Astrocyte of the spinal cord (primary cell): ENCODE results near the gene TLCD3B.

Source experiments
- DNase-seq: peaks from one replicate; pipeline ENCODE4 v3.0.0; 2011; ENCODE audit warnings: low read depth, low spot score
- H3K4me3 ChIP-seq: 2 replicates; pipeline ENCODE4 v1.5.1; 2011; ENCODE audit warnings: low read depth, mild to moderate bottlenecking, low read length, moderate library complexity
- in situ Hi-C: cut with HindIII; loops from 2 replicates; pipeline ENCODE4 v1.10.0; 2017; ENCODE audit warnings: low sequenced_read_pairs
- TF ChIP-seq, protein P1 (sequence below): IDR thresholded peaks from 2 replicates; pipeline ENCODE4 v1.5.1; 2012; ENCODE audit warnings: low read depth, mild to moderate bottlenecking, low read length, inconsistent platforms

Gene TLCD3B

GRCh38 chr16:30030841-30031413 lies at the start of gene TLCD3B:
TLCD3B (minus strand) TSS chr16:30031271; CDS start chr16:30030527, 744 bp downstream.
- TF ChIP-seq, protein P1, sequence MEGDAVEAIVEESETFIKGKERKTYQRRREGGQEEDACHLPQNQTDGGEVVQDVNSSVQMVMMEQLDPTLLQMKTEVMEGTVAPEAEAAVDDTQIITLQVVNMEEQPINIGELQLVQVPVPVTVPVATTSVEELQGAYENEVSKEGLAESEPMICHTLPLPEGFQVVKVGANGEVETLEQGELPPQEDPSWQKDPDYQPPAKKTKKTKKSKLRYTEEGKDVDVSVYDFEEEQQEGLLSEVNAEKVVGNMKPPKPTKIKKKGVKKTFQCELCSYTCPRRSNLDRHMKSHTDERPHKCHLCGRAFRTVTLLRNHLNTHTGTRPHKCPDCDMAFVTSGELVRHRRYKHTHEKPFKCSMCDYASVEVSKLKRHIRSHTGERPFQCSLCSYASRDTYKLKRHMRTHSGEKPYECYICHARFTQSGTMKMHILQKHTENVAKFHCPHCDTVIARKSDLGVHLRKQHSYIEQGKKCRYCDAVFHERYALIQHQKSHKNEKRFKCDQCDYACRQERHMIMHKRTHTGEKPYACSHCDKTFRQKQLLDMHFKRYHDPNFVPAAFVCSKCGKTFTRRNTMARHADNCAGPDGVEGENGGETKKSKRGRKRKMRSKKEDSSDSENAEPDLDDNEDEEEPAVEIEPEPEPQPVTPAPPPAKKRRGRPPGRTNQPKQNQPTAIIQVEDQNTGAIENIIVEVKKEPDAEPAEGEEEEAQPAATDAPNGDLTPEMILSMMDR, result no peak
- DNase-seq, result no peak
- in situ Hi-C loops, result no loop called here
- no peak within 1 kb of the TSS for H3K4me3 ChIP-seq

DNA sequence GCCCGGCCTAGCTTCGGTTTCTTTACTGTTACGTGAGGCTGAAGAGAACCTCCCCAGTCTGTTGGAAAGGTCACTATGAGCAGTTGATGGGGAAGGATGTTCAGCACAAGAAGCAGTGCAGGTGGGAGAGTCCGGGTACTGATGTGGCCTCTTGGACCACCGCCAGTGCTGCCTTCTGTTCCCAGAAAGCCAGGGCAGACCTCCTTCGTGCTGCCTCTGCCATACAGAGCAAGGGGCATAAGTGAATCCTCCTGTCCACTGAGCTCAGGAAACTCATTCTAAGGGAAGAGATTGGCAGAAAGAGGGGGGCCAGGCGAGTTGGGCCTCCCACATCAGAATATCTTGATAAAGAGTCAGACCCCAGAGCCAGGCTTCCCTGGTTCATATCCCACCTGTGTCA lies 48.4 kb upstream of the TLCD3B start:
- H3K4me3 ChIP-seq, result no peak overlapping the region
- TF ChIP-seq, protein P1, result no peak
- DNase-seq, result no peak
- in situ Hi-C loops, result no loop called here

DNA sequence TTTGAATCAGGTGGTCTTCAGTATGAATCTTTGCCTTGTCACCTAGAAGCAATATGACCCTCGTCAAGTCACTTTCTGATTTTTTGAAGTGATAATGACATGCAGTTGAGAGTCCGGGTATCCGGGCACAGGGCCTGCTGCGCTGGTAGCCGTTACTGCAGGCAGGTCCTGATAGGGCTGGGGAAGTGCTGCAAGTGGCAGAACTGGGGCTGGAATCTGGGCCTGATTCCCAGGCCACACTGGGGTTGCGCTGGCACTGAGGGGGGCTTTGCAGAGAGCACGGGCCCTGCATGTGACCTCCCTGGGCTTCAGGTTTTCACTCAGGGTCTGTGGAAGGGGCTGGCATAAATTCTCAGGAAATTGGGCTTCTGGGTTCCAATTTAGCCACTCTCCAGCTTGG lies 47.7 kb upstream of the TLCD3B start:
- no peak for DNase-seq
- H3K4me3 ChIP-seq, result no peak overlapping the region
- in situ Hi-C loops, result no loop called here
- TF ChIP-seq, protein P1, result no peak

DNA sequence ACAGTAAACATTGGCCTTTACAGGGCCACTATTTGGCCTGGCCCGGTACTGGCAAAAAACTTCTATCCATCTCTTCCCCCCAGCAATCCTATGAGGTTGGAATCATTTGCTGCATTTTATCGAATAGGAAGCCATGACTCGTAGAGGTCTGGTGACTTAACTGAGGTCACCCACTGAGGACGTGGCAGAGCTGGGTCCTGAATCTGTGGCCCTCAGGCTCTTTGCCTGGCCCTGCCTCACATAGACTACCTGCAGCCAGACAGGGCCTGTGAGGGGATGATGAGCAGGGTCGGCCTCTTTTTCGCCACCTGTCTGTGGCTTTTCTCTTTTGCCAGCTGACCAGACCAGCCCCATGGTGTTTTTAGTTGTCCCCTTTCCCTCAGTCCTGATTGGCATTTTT lies 46.6 kb upstream of the TLCD3B start:
- no peak overlapping the region for H3K4me3 ChIP-seq
- in situ Hi-C loops, result no loop called here
- DNase-seq, result no peak
- TF ChIP-seq, protein P1, result no peak

DNA sequence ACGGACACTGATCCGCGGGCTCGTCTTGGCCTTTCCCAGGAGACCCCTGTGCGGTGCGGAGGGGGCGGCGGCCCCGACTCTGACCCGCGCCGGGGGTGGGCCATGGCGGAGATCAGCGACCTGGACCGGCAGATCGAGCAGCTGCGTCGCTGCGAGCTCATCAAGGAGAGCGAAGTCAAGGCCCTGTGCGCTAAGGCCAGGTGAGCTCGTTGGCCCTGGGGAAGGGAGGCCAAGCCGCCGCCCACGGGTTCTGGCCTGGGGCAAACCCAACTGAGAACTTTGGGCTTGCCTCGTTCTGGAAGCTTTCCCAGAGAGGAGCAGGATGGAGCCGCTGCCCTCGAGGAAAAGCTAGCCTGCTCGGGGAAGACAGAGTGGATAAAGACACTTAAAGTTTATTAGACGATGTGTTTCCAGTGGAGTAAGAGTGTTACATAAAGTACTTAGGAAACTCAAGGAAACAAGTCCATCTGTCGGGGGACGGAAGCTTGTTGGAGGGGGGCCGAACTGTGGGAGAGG lies 45.3 kb upstream of the TLCD3B start:
- peak overlapping the region; percentile 87 for H3K4me3 ChIP-seq
- no peak for DNase-seq
- in situ Hi-C loops, result no loop called here
- TF ChIP-seq, protein P1, result no peak

- DNase-seq, result peak; percentile 90
- TF ChIP-seq, protein P1, result no peak
- in situ Hi-C loops, result no loop called here
- peak within 1 kb of the TSS; percentile 87 for H3K4me3 ChIP-seq
These were observed 44.6 kb upstream of the TLCD3B start, which contains the start of gene PPP4C for GRCh38 chr16:30075503-30076275. PPP4C (plus strand) TSS chr16:30075994; CDS start chr16:30076378, 384 bp downstream.
